RPMI8226 (cell line): ENCODE data around the gene GHRHR.

Experiments used
- DNase-seq: peaks from one replicate; pipeline ENCODE4 v3.0.0-alpha.2; 2015

GHRHR gene

DNA sequence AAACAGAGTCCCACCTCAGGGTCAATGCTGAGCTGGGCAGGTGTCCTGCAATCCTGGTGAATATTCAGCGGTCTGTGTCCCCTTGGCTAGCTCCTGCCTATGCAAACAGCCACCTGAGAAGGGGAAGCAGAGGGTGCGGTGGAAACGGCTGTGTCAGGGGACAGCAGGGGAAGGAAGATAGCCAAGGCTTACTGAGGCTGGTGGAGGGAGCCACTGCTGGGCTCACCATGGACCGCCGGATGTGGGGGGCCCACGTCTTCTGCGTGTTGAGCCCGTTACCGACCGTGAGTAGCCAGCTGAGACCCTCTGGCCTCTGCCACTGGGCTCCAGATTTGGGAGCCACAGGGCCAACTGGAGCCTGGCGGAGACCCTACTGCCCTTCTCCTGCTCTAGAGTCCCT is at the start of gene GHRHR:
GHRHR (plus strand) TSS at position 112 of the 400 bp plus-strand sequence; CDS start at position 228, 116 bp downstream.
- no peak for DNase-seq

GRCh38 chr7:30914596-30914995 is 49.2 kb upstream of the GHRHR start:
- DNase-seq = no peak

DNA sequence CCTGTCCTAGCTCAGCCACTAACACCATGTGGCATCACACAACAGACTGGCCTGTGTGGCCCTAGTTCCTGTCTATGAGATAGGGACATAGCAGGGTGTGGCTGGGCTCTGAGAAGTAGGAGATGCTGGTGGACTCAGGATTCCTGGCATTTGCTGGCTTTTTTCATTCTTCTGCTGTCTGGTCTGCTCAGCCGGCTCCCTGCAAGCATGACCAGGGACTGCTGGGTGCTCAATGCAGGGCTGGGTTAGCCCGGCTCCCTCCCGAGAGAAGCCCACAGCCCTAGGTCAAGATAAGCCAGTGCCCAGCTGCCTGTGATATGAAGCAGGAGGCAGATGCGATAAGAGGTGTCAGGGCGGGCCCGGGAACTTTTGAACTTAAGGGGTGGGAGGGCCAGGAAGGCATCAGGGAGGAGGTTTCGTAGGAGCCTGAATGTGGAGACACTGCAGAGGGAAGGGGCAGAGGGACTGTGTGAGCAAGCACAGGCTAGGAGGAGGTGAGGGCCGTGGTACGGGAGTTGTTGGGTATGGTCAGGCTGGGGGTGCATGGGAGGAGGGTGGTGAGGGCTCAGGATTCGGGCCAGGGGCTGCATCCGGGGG is 48.6 kb upstream of the GHRHR start:
- no peak for DNase-seq

DNA sequence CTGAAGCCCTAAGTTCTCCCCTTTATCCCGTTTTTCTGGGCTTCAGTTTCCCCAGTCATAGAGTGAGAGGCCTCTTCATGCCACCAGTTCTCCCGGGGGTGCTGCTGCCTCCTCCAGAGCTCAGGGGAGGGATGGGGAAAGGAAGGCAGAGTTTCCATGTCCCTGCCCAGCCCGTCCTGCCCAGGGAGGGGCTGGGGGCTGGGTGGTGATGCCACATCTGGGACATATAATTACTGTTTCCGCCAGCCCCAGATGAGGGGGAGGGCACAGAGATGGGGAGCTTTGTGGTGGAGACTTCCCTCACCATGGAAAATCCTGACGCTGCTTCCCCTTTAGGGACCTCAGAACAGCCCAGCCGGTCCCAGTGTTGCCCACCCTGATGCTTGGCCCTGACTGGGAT is 48.0 kb upstream of the GHRHR start:
- DNase-seq = no peak

DNA sequence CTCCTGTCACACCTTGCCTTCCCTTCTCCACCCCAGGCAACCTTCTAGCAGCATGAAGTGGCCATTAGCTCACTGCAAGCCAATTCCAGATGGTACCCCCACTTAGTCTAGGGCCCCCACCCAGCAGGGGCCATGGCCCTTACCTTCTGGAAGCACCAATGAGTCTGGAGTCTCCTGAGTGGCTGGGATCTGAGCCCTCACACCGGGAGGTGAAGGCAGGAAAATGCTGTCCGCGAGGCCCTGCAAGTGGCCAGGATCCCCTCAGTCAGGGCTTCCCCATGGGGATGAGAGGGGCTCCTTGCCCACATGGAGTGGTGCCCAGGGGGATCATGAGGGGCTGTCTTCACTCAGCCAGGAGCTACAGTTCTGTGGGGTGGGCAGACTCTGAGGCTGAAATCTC is 47.5 kb upstream of the GHRHR start:
- DNase-seq = no peak

DNA sequence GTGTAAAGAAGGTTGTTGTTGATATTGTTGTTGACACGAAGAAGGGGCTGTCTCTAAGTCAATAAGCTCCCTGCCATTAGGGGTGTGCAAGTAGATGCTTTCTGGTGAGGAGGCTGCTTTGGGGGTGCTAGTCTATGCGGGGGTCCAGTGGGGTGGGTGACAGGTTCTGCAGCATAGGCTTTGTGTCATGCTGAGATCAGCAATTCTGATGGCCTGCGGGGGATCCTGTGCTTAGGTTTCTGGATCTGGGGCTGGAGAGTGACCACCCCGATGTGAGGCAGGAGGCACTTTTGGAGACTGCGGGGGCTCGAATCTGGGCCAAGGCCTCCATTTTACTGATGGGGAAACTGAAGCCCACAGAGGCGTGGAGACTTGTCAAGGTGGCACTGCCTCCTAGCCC is 47.0 kb upstream of the GHRHR start:
- DNase-seq = no peak

- no peak for DNase-seq
Observed at GRCh38 chr7:30917216-30917893, 46.4 kb upstream of the GHRHR start.

- DNase-seq = no peak
Observed at GRCh38 chr7:30918676-30919075, 45.1 kb upstream of the GHRHR start.

DNA sequence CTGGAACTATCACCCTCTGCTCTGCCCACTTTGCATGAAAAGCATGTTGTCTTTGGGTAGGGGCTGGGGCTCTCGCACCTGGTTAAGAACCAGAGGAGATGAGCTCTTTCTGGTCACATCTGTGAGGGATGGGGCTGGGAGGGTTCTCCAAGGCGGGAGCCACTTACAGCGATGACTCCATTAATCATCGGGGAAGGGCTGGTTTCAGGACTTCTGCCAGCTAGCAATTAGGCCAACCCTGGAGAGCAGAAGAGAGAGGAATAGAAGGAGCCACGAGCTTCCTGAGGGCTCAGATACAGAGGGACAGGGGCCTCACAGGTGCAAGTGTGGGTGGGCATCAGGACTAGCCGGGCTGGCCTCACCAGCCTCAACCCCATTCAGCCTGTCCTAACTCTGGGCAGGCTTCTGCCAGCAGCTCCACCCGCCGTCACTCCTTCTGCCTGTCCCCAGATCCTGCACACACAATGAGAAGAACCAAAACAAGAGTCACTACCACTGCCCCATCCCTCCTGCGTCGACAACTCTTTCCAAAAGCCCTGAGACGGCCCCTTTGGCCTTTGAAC is 43.7 kb upstream of the GHRHR start:
- no peak for DNase-seq

GRCh38 chr7:30920584-30921539 is 42.9 kb upstream of the GHRHR start:
- DNase-seq = no peak

- DNase-seq = no peak
Observed at GRCh38 chr7:30921540-30922401, 42.0 kb upstream of the GHRHR start.

DNA sequence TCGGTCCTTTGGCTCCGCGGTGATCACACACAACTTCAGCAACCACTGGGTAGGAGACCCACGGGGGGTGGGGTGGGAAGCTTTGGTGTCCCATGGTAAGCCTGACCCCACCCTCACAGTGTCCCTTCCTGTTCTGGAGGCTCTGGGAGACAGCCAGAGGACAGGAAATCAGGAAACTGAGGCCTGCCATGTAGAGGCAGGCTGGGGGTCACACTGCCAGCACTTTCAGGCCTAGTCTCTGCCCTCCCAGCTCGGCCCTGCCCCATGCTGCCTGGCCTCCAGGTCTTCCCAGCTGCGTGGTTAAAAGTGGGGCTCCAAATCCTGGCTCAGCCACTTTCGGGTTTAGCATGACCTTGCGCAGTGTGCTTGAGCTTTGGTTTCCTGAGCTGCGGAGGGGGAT is 41.2 kb upstream of the GHRHR start:
- no peak for DNase-seq

- DNase-seq = no peak
Observed at GRCh38 chr7:30923009-30923773, 40.6 kb upstream of the GHRHR start.

- no peak for DNase-seq
Observed at GRCh38 chr7:30923774-30924413, 39.9 kb upstream of the GHRHR start.

DNA sequence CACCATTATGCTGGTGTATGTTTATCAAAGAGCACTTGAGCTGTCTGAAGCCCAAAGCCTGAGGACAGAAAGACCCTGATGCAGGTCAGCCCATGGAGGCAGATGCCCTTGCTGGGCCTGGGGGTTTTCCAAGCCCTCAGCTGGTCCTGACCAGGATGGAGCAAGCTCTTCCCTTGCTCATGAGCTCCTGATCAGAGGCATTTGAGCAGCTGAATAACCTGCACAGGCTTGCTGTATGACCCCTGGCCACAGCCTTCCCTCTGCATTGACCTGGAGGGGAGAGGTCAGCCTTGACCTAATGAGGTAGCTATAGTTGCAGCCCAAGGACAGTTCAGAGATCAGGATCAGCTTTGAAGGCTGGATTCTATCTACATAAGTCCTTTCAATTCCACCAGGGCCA is 39.1 kb upstream of the GHRHR start:
- DNase-seq = no peak

DNA sequence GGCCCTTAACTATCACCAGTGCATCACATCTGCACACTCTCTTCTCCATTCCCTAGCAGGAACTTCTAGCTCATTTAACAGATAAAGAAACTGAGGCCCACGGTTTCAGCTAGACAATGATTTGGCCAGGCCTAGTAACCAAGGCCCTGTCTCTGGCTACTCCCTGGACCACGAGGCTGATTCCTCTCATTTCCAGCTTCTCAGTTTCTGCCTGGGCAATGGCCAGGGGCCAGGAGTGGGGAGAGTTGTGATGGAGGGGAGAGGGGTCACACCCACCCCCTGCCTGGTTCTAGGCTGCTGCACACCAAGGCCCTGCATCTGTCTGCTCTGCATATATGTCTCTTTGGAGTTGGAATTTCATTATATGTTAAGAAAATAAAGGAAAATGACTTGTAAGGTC is 38.6 kb upstream of the GHRHR start:
- DNase-seq = no peak

- DNase-seq = no peak
Observed at GRCh38 chr7:30925913-30926312, 37.8 kb upstream of the GHRHR start.

- DNase-seq = no peak
Observed at GRCh38 chr7:30926313-30926712, 37.4 kb upstream of the GHRHR start.

- DNase-seq = no peak
Observed at GRCh38 chr7:30927040-30927439, 36.7 kb upstream of the GHRHR start.

GRCh38 chr7:30927559-30927958 is 36.2 kb upstream of the GHRHR start:
- DNase-seq = no peak

DNA sequence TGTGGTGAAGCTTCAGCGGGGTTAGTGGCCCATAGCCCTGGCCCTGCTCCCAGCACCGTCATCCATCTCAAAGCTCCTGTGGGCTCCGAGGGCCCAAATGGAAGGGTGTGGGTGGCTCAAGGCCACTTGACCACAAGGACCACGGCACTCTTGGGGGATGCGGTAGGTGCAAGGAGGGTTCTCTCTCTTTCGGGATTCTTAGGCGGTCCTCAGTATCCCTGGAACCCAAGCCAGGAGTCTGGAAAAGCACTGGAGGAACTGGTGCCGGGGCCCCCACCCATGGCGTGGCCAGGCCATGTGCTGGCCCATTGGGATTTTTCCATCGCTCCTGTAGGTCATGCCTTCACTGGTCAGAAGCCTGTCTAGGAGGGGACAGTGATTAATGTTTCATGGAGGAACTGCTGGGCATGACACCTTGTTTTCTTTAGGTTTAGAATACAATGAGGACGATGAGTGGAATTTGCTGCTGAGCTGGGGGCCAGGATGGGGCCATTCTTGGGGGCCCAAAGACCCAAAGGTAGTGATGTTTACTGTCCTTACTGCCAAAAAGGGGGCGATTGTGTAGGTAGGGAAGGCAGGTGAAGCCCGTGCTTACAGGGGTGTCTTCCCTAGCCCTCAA is 35.4 kb upstream of the GHRHR start:
- no peak for DNase-seq
